WTC11 (cell line): ENCODE data around the gene ETV5.

Source experiments
- CREB1 ChIP-seq: sonication (generic); formaldehyde crosslinking; IDR thresholded peaks from 2 replicates; pipeline ENCODE4 v1.8.0; 2023; ENCODE audit warnings: mild to moderate bottlenecking, missing genetic modification reagents
- ELF4 ChIP-seq: sonication (generic); formaldehyde crosslinking; IDR thresholded peaks from 2 replicates; pipeline ENCODE4 v1.8.1; 2022; ENCODE audit warnings: low read depth, mild to moderate bottlenecking, moderate library complexity, missing genetic modification reagents
- NR2C2 ChIP-seq: sonication (generic); formaldehyde crosslinking; IDR thresholded peaks from 2 replicates; pipeline ENCODE4 v1.8.0; 2022; ENCODE audit warnings: mild to moderate bottlenecking, missing genetic modification reagents
- OVOL2 ChIP-seq: fragments of 250-450 bp; sonication (Bioruptor Pico); IDR thresholded peaks from 2 replicates; pipeline ENCODE4 v1.9.0; 2021; ENCODE audit warnings: mild to moderate bottlenecking, borderline replicate concordance
- ZNF263 ChIP-seq: sonication (generic); formaldehyde crosslinking; IDR thresholded peaks from 2 replicates; pipeline ENCODE4 v1.8.1; 2022; ENCODE audit warnings: low read depth, mild to moderate bottlenecking, moderate library complexity, missing genetic modification reagents
- TF ChIP-seq, protein P1 (sequence below): fragments of 200-600 bp; IDR thresholded peaks from 2 replicates; pipeline ENCODE4 v1.8.0; 2022; ENCODE audit warnings: antibody characterized with exemption
- TF ChIP-seq, protein P2 (sequence below): sonication (generic); formaldehyde crosslinking; IDR thresholded peaks from 2 replicates; pipeline ENCODE4 v1.8.1; 2022; ENCODE audit warnings: missing genetic modification reagents, borderline replicate concordance
- TF ChIP-seq, protein P3 (sequence below): sonication (generic); formaldehyde crosslinking; conservative IDR thresholded peaks from 2 replicates; pipeline ENCODE4 v1.8.1; 2022; ENCODE audit warnings: mild to moderate bottlenecking, missing genetic modification reagents
- TF ChIP-seq, protein P4 (sequence below): sonication (generic); formaldehyde crosslinking; IDR thresholded peaks from 2 replicates; pipeline ENCODE4 v1.8.1; 2022; ENCODE audit warnings: low read depth, missing genetic modification reagents, borderline replicate concordance
- TF ChIP-seq, protein P5 (sequence below): sonication (generic); formaldehyde crosslinking; IDR thresholded peaks from 2 replicates; pipeline ENCODE4 v1.8.1; 2023; ENCODE audit warnings: mild to moderate bottlenecking, missing genetic modification reagents, borderline replicate concordance

DNA sequence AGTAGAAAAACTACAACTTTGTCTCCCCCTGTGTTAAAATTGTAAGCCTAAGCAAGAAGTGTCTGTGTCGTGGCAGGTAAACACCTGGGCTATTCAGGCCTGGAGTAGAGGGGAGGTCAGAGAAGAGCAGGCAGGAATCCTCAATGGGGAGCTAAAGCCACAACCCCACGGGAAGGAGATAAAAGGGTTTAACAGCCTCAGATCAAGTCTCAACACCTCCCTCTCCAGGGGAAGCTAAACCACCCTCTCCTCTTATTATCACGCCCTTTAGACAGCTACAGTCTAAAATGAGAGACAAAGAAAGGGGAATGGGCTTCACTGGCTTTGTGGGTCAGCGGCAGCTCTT, 11.6 kb downstream of the ETV5 start:
- TF ChIP-seq NR2C2 (CRISPR knock-in tag), result no peak
- TF ChIP-seq, protein P1, sequence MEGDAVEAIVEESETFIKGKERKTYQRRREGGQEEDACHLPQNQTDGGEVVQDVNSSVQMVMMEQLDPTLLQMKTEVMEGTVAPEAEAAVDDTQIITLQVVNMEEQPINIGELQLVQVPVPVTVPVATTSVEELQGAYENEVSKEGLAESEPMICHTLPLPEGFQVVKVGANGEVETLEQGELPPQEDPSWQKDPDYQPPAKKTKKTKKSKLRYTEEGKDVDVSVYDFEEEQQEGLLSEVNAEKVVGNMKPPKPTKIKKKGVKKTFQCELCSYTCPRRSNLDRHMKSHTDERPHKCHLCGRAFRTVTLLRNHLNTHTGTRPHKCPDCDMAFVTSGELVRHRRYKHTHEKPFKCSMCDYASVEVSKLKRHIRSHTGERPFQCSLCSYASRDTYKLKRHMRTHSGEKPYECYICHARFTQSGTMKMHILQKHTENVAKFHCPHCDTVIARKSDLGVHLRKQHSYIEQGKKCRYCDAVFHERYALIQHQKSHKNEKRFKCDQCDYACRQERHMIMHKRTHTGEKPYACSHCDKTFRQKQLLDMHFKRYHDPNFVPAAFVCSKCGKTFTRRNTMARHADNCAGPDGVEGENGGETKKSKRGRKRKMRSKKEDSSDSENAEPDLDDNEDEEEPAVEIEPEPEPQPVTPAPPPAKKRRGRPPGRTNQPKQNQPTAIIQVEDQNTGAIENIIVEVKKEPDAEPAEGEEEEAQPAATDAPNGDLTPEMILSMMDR, result no peak
- TF ChIP-seq, protein P2, sequence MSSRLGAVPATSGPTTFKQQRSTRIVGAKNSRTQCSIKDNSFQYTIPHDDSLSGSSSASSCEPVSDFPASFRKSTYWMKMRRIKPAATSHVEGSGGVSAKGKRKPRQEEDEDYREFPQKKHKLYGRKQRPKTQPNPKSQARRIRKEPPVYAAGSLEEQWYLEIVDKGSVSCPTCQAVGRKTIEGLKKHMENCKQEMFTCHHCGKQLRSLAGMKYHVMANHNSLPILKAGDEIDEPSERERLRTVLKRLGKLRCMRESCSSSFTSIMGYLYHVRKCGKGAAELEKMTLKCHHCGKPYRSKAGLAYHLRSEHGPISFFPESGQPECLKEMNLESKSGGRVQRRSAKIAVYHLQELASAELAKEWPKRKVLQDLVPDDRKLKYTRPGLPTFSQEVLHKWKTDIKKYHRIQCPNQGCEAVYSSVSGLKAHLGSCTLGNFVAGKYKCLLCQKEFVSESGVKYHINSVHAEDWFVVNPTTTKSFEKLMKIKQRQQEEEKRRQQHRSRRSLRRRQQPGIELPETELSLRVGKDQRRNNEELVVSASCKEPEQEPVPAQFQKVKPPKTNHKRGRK (CRISPR knock-in tag), result no peak
- TF ChIP-seq CREB1 (CRISPR knock-in tag), result no peak
- TF ChIP-seq ZNF263 (CRISPR knock-in tag), result no peak
- no peak for TF ChIP-seq OVOL2
- TF ChIP-seq, protein P3, sequence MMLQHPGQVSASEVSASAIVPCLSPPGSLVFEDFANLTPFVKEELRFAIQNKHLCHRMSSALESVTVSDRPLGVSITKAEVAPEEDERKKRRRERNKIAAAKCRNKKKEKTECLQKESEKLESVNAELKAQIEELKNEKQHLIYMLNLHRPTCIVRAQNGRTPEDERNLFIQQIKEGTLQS (CRISPR knock-in tag), result no peak
- TF ChIP-seq ELF4 (CRISPR knock-in tag), result no peak
- TF ChIP-seq, protein P4, sequence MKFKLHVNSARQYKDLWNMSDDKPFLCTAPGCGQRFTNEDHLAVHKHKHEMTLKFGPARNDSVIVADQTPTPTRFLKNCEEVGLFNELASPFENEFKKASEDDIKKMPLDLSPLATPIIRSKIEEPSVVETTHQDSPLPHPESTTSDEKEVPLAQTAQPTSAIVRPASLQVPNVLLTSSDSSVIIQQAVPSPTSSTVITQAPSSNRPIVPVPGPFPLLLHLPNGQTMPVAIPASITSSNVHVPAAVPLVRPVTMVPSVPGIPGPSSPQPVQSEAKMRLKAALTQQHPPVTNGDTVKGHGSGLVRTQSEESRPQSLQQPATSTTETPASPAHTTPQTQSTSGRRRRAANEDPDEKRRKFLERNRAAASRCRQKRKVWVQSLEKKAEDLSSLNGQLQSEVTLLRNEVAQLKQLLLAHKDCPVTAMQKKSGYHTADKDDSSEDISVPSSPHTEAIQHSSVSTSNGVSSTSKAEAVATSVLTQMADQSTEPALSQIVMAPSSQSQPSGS, result no peak
- TF ChIP-seq, protein P5, sequence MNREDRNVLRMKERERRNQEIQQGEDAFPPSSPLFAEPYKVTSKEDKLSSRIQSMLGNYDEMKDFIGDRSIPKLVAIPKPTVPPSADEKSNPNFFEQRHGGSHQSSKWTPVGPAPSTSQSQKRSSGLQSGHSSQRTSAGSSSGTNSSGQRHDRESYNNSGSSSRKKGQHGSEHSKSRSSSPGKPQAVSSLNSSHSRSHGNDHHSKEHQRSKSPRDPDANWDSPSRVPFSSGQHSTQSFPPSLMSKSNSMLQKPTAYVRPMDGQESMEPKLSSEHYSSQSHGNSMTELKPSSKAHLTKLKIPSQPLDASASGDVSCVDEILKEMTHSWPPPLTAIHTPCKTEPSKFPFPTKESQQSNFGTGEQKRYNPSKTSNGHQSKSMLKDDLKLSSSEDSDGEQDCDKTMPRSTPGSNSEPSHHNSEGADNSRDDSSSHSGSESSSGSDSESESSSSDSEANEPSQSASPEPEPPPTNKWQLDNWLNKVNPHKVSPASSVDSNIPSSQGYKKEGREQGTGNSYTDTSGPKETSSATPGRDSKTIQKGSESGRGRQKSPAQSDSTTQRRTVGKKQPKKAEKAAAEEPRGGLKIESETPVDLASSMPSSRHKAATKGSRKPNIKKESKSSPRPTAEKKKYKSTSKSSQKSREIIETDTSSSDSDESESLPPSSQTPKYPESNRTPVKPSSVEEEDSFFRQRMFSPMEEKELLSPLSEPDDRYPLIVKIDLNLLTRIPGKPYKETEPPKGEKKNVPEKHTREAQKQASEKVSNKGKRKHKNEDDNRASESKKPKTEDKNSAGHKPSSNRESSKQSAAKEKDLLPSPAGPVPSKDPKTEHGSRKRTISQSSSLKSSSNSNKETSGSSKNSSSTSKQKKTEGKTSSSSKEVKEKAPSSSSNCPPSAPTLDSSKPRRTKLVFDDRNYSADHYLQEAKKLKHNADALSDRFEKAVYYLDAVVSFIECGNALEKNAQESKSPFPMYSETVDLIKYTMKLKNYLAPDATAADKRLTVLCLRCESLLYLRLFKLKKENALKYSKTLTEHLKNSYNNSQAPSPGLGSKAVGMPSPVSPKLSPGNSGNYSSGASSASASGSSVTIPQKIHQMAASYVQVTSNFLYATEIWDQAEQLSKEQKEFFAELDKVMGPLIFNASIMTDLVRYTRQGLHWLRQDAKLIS (CRISPR knock-in tag), result no peak
